ENCODE measurements around the gene CNPPD1.

CNPPD1 gene

GRCh38 chr2:219176818-219177551, at the start of gene CNPPD1:
CNPPD1 (minus strand) TSS chr2:219176925; CDS start chr2:219176828, 97 bp downstream.
- DNase-seq (ENCODE audit: low read depth in 3 of 3): peak; percentile 65 to 85 (median 69)

GRCh38 chr2:219225350-219225749, 48.6 kb upstream of the CNPPD1 start:
- no peak for DNase-seq (ENCODE audit: low read depth in 3 of 3)

GRCh38 chr2:219223831-219224610, 47.3 kb upstream of the CNPPD1 start:
- no peak for DNase-seq (ENCODE audit: low read depth in 3 of 3)

GRCh38 chr2:219221957-219222518, 45.3 kb upstream of the CNPPD1 start:
- DNase-seq (ENCODE audit: low read depth in 3 of 3): no peak

GRCh38 chr2:219220652-219221402, 44.1 kb upstream of the CNPPD1 start:
- DNase-seq (ENCODE audit: low read depth in 3 of 3): no peak

GRCh38 chr2:219219784-219220532, 43.2 kb upstream of the CNPPD1 start:
- no peak for DNase-seq (ENCODE audit: low read depth in 3 of 3)

GRCh38 chr2:219218732-219219701, 42.3 kb upstream of the CNPPD1 start, which contains the start of gene ABCB6:
ABCB6 (minus strand) TSS chr2:219218958; CDS start chr2:219218673, 285 bp downstream.
- DNase-seq (ENCODE audit: low read depth in 3 of 3): peak; percentile 83 to 92 (median 84)

- no peak for DNase-seq (ENCODE audit: low read depth in 3 of 3)
Observed at GRCh38 chr2:219218217-219218731, 41.5 kb upstream of the CNPPD1 start.

GRCh38 chr2:219216535-219216915, 39.8 kb upstream of the CNPPD1 start:
- no peak for DNase-seq (ENCODE audit: low read depth in 3 of 3)

- no peak for DNase-seq (ENCODE audit: low read depth in 3 of 3)
Observed at GRCh38 chr2:219215871-219216534, 39.3 kb upstream of the CNPPD1 start.

GRCh38 chr2:219214786-219215185, 38.1 kb upstream of the CNPPD1 start:
- DNase-seq (ENCODE audit: low read depth in 3 of 3): no peak

- no peak for DNase-seq (ENCODE audit: low read depth in 3 of 3)
Observed at GRCh38 chr2:219214141-219214540, 37.4 kb upstream of the CNPPD1 start.

GRCh38 chr2:219213486-219214071, 36.9 kb upstream of the CNPPD1 start:
- no peak for DNase-seq (ENCODE audit: low read depth in 3 of 3)

GRCh38 chr2:219213026-219213415, 36.3 kb upstream of the CNPPD1 start:
- no peak for DNase-seq (ENCODE audit: low read depth in 3 of 3)

GRCh38 chr2:219210886-219211362, 34.2 kb upstream of the CNPPD1 start:
- DNase-seq (ENCODE audit: low read depth in 3 of 3): no peak

- DNase-seq (ENCODE audit: low read depth in 3 of 3): no peak
Observed at GRCh38 chr2:219210196-219210885, 33.6 kb upstream of the CNPPD1 start.

GRCh38 chr2:219209236-219210195, 32.8 kb upstream of the CNPPD1 start:
- no peak for DNase-seq (ENCODE audit: low read depth in 3 of 3)

Measured in stimulated activated CD4-positive, alpha-beta T cell treated with anti-CD3 and anti-CD28 coated beads, TNF-alpha, amount 100 ng/mL, for 24 hours (primary cell).